Endothelial cell of umbilical vein (primary cell): ENCODE data around the gene SLC9A3. TPM values are rescaled to one million over a fixed set of nuclear protein-coding genes. Genes with fewer than 3 reads are reported as not detected.

Source experiments
- BruUV-seq: library from RNA; stranded (reverse); fragments of 400-500 nt; replicated peaks from 2 replicates; lab custom pipeline; 2021; lab: Mats Ljungman, UMichigan
- CTCF ChIA-PET: fragments of 300-600, 350-600 bp; sonication (Branson Sonifier 250); formaldehyde crosslinking; loops from one replicate; lab custom pipeline; 2021; ENCODE audit warnings: antibody characterized with exemption, inconsistent platforms; lab: Charles Lee
- POLR2A ChIA-PET: fragments of 300-600, 350-600 bp; sonication (Branson Sonifier 250); formaldehyde crosslinking; loops from one replicate; lab custom pipeline; 2021; ENCODE audit warnings: antibody characterized with exemption, inconsistent platforms; lab: Charles Lee
- DNase-seq: peaks from one replicate; pipeline ENCODE4 v3.0.0-alpha.2; 2011; ENCODE audit warnings: low read depth, low spot score
- FAIRE-seq: peaks from 2 replicates; lab custom pipeline; 2011; peaks lifted over from hg19 to GRCh38; lab: Jason Lieb, UNC
- H2AFZ ChIP-seq: 2 replicates; pipeline ENCODE4 v1.6.0; 2012; ENCODE audit warnings: low read depth, low read length, control low read depth, inconsistent platforms
- H3K27ac ChIP-seq: 2 replicates; pipeline ENCODE4 v1.5.1; 2011; ENCODE audit warnings: low read depth, mild to moderate bottlenecking, control low read depth, low read length, moderate library complexity; ENCODE audit not compliant: insufficient read depth
- H3K27me3 ChIP-seq, 2 experiments: 2 replicates each; pipeline versions ENCODE4 v1.6.0 to v1.6.1; 2011; ENCODE audit warnings: low read length in 2 of 2, mixed read lengths in 1 of 2; ENCODE audit not compliant: control insufficient read depth in 2 of 2, insufficient read depth in 2 of 2
- H3K36me3 ChIP-seq, 2 experiments: 2 replicates in 1 of 2; 3 replicates in 1 of 2; pipeline ENCODE4 v1.5.1; 2011; ENCODE audit warnings: low read length in 2 of 2, mild to moderate bottlenecking in 1 of 2, moderate library complexity in 1 of 2; ENCODE audit not compliant: control insufficient read depth in 2 of 2, insufficient read depth in 2 of 2; ENCODE audit errors: extremely low read depth in 1 of 2
- H3K4me1 ChIP-seq: 3 replicates; pipeline ENCODE4 v1.5.1; 2011; ENCODE audit warnings: mild to moderate bottlenecking, low read length; ENCODE audit not compliant: control insufficient read depth, insufficient read depth; ENCODE audit errors: extremely low read depth
- H3K4me2 ChIP-seq: 2 replicates; pipeline ENCODE4 v1.6.1; 2011; ENCODE audit warnings: low read length, control low read depth, mixed read lengths; ENCODE audit not compliant: insufficient read depth
- H3K4me3 ChIP-seq, 3 experiments: fragments of 200-600 bp in 1 of 3; sonication (generic), shearing (Covaris generic) in 1 of 3; replicated peaks in 1 of 3; 2 replicates each; pipeline ENCODE4 v1.5.1; 2011 to 2016; ENCODE audit warnings: control low read depth in 3 of 3, low read length in 3 of 3, mild to moderate bottlenecking in 2 of 3, inconsistent platforms in 1 of 3, low read depth in 1 of 3, moderate library complexity in 1 of 3; ENCODE audit not compliant: insufficient read depth in 1 of 3
- H3K79me2 ChIP-seq: 2 replicates; pipeline ENCODE4 v1.6.0; 2012; ENCODE audit warnings: low read length, inconsistent platforms; ENCODE audit not compliant: control insufficient read depth, insufficient read depth
- H3K9ac ChIP-seq: replicated peaks from 2 replicates; pipeline ENCODE3; 2011; ENCODE audit warnings: low read length, control low read depth; ENCODE audit not compliant: insufficient read depth; ENCODE audit errors: extremely low read depth
- H3K9me1 ChIP-seq: replicated peaks from 3 replicates; pipeline ENCODE4 v1.6.0; 2011; ENCODE audit warnings: mild to moderate bottlenecking, low read length; ENCODE audit not compliant: control insufficient read depth, insufficient read depth; ENCODE audit errors: extremely low read depth
- H3K9me3 ChIP-seq: replicated peaks from 2 replicates; pipeline ENCODE4 v1.5.1; 2012; ENCODE audit warnings: low read length, inconsistent platforms; ENCODE audit not compliant: control insufficient read depth, insufficient read depth
- H4K20me1 ChIP-seq: replicated peaks from 2 replicates; pipeline ENCODE3; 2011; ENCODE audit warnings: mild to moderate bottlenecking, low read length; ENCODE audit not compliant: control insufficient read depth, insufficient read depth; ENCODE audit errors: extremely low read depth
- CTCF ChIP-seq, 2 donors: IDR thresholded peaks; 1 replicate in 1 of 2; 2 replicates in 1 of 2; pipeline ENCODE4 v1.5.1; 2011; ENCODE audit warnings: low read length in 2 of 2, mild to moderate bottlenecking in 2 of 2, moderate library complexity in 2 of 2, control low read depth in 1 of 2, inconsistent platforms in 1 of 2, low read depth in 1 of 2; ENCODE audit not compliant: insufficient read depth in 1 of 2; ENCODE audit errors: extremely low read depth in 1 of 2
- EZH2 ChIP-seq: IDR thresholded peaks from 2 replicates; pipeline ENCODE4 v1.6.1; 2012; ENCODE audit warnings: borderline replicate concordance, low read depth, mild to moderate bottlenecking, moderate library complexity, low read length, inconsistent platforms; ENCODE audit not compliant: severe bottlenecking
- FOS ChIP-seq: IDR thresholded peaks from 2 replicates; pipeline ENCODE4 v1.6.1; 2011; ENCODE audit warnings: mild to moderate bottlenecking, low read length, moderate library complexity, borderline replicate concordance; ENCODE audit not compliant: insufficient read depth
- GATA2 ChIP-seq: IDR thresholded peaks from 2 replicates; pipeline ENCODE4 v1.7.0; 2011; ENCODE audit warnings: low read depth, mild to moderate bottlenecking, moderate library complexity, mixed read lengths, low read length; ENCODE audit not compliant: insufficient read length, insufficient read depth
- JUN ChIP-seq: IDR thresholded peaks from 2 replicates; pipeline ENCODE4 v1.6.1; 2011; ENCODE audit warnings: borderline replicate concordance, low read depth; ENCODE audit not compliant: insufficient read length, insufficient read depth
- MAX ChIP-seq: IDR thresholded peaks from 2 replicates; pipeline ENCODE4 v1.6.1; 2011; ENCODE audit not compliant: insufficient read depth, insufficient read length
- MYC ChIP-seq: IDR thresholded peaks from one replicate; pipeline ENCODE4 v1.6.1; 2011; ENCODE audit warnings: mild to moderate bottlenecking, low read depth, low read length
- POLR2A ChIP-seq: IDR thresholded peaks from 2 replicates; pipeline ENCODE4 v1.6.1; 2012; ENCODE audit warnings: low read depth, mild to moderate bottlenecking, control low read depth, low read length
- POLR2AphosphoS5 ChIP-seq: IDR thresholded peaks from 2 replicates; pipeline ENCODE4 v1.6.1; 2012; ENCODE audit warnings: low read depth, mild to moderate bottlenecking, control low read depth, low read length, moderate library complexity; ENCODE audit not compliant: insufficient read depth
- dilution Hi-C: fragments of 300-500 bp; cut with MboI; formaldehyde crosslinking; loops from one replicate; pipeline ENCODE4 v1.15.0; 2019; ENCODE audit warnings: low sequenced_read_pairs; ENCODE audit not compliant: extremely low pct_ligation_motif_present
- intact Hi-C: fragments of 100-400 bp; cut with micrococcal nuclease; formaldehyde crosslinking; loops from one replicate; pipeline ENCODE4 v1.10.0; 2022
- polyA plus RNA-seq, 4 experiments: library from polyadenylated mRNA; depleted of rRNA in 3 of 4; stranded (reverse) in 3 of 4; unstranded in 1 of 4; fragments of >200 nt; gene quantifications; 2 replicates each; pipeline versions ENCODE4 v1.2.1 to v1.2.3, GENCODE V29; 2011 to 2012; ENCODE audit warnings: missing spikeins in 1 of 4
- total RNA-seq: library from RNA; stranded (reverse); gene quantifications from 2 replicates; pipeline ENCODE4 v1.2.3, GENCODE V29; 2021

The SLC9A3 gene
- total and polyA plus RNA-seq, 2 donors (not counting 3 experiments of a cell fraction or from before 2014, with no cell fraction given), result 0.79 to 0.82 TPM

- H3K27ac ChIP-seq, result no peak overlapping the region
- FAIRE-seq, result no peak
- peaks cover 4% of the 10 kb centered on the region for H3K79me2 ChIP-seq
- H3K4me3 ChIP-seq, result no peak overlapping the region
- DNase-seq, result no peak
- ChIA-PET CTCF (interaction anchor here (1.0 kb wide), 1 partner anchor 15 kb away, joined by 3 read pairs; no protein-coding TSS in a partner anchor), POLR2A (no interaction called here)
- H3K9me3 ChIP-seq, result no peaks in the 10 kb centered on the region
- no peak overlapping the region for H3K4me2 ChIP-seq
- BruUV-seq, result no TSS peak
- intact Hi-C loops, result no loop called here
- H2AFZ ChIP-seq, result no peak overlapping the region
- H3K36me3 ChIP-seq, result peaks cover 5 to 39% of the 10 kb centered on the region in 2 experiments
- no peak for TF ChIP-seq FOS
- no peak for TF ChIP-seq MYC
- TF ChIP-seq POLR2AphosphoS5, result no peak
- no peak for TF ChIP-seq JUN
- TF ChIP-seq EZH2, result no peak
- no peak for TF ChIP-seq MAX
- no peak for TF ChIP-seq POLR2A
- no peak for TF ChIP-seq CTCF (IDR thresholded peaks at IDR 0.05; ENCODE audit: extremely low read depth in 1 of 2, insufficient read depth in 1 of 2, low read depth in 1 of 2, low read length in 2 of 2)
- TF ChIP-seq GATA2, result no peak
- no peak overlapping the region for H3K9ac ChIP-seq
- H3K9me1 ChIP-seq, result no peaks in the 10 kb centered on the region
- H3K4me1 ChIP-seq, result no peaks in the 10 kb centered on the region
- no peaks in the 10 kb centered on the region for H4K20me1 ChIP-seq
- dilution Hi-C loops, result no loop called here
- no peaks in the 10 kb centered on the region for H3K27me3 ChIP-seq
Measured at GRCh38 chr5:462051-462481, 62.2 kb downstream of the SLC9A3 start.
